Retinal pigment epithelial cell (primary cell): ENCODE measurements around the gene RTCA.

ENCODE experiments used
- DNase-seq: peaks from one replicate; pipeline ENCODE4 v3.0.0-alpha.2; 2010; ENCODE audit warnings: low read depth
- H3K4me3 ChIP-seq: 2 replicates; pipeline ENCODE4 v1.5.1; 2011; ENCODE audit warnings: mild to moderate bottlenecking, low read length, control low read depth, moderate library complexity
- TF ChIP-seq, protein P1 (sequence below): conservative IDR thresholded peaks from 2 replicates; pipeline ENCODE4 v1.5.1; 2011; ENCODE audit warnings: low read depth, low read length, control low read depth, inconsistent platforms

The RTCA gene

DNA sequence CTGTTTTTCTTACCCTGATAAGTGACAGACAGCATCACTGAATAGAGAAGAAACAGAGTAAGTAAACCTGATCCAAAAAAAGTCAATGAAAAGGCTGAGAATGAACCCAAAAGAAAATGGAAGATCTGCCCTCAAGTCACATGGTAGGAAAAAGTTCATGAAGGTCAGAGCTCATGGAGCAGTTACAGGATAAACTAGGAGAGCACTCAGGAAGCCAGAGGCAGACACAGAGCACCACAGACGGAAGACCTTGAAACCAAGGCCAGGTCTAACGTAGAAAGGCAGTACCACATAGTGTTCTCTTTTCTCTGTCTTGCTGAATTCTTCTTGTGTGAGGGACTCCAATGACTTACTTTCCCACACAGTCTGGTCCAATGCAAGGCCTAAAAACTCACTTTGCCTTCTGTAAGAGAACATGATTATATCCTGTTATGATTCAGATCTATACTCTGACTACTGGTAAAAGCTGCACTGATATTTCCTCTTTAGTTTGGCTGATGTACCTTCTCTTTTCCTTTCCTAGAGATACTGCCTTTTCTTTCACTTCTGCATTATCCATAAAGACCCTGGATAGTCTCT is 40.8 kb downstream of the RTCA start:
- TF ChIP-seq, protein P1, sequence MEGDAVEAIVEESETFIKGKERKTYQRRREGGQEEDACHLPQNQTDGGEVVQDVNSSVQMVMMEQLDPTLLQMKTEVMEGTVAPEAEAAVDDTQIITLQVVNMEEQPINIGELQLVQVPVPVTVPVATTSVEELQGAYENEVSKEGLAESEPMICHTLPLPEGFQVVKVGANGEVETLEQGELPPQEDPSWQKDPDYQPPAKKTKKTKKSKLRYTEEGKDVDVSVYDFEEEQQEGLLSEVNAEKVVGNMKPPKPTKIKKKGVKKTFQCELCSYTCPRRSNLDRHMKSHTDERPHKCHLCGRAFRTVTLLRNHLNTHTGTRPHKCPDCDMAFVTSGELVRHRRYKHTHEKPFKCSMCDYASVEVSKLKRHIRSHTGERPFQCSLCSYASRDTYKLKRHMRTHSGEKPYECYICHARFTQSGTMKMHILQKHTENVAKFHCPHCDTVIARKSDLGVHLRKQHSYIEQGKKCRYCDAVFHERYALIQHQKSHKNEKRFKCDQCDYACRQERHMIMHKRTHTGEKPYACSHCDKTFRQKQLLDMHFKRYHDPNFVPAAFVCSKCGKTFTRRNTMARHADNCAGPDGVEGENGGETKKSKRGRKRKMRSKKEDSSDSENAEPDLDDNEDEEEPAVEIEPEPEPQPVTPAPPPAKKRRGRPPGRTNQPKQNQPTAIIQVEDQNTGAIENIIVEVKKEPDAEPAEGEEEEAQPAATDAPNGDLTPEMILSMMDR: no peak
- no peak for DNase-seq

DNA sequence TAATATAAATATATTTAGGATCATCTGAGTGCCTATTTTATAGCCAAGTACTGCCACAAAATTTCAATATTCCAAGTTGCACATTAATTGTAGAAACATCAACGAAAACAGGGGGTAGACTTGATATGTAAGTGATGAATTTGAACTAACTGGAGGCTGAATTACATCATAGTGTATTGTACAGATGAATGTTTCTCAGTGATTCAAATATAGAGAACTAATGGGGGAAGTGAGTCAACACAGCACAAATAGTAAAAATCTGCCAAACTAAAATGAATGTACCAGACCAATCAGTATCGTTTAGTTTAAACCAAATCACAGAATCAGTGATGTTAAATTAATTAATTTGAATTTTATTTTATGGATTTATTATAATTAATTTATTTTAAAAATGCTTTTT is 42.8 kb downstream of the RTCA start:
- DNase-seq: no peak
- TF ChIP-seq, protein P1: no peak
- H3K4me3 ChIP-seq: no peak overlapping the region

More for the DNA sequence above, 40.8 kb downstream of the RTCA start:
- H3K4me3 ChIP-seq: no peak overlapping the region

DNA sequence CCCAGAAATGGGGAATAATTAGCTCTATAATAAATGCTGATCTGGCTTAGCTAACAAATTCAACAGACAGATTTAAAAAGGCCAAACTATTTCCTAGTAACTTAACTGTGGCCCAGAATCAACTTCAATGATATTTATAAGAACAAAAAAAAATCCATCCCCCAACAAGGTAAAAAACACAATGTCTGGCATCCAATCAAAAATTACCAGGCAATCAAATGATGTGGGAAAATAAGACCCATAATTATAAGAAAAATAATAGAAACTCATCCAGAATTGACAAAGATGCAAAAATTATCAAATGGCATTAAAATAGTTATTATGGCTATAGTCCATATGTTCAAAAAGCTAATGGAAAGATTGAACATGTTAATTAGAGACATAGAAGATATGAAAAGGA is 43.8 kb downstream of the RTCA start:
- no peak overlapping the region for H3K4me3 ChIP-seq
- TF ChIP-seq, protein P1: no peak
- DNase-seq: no peak

DNA sequence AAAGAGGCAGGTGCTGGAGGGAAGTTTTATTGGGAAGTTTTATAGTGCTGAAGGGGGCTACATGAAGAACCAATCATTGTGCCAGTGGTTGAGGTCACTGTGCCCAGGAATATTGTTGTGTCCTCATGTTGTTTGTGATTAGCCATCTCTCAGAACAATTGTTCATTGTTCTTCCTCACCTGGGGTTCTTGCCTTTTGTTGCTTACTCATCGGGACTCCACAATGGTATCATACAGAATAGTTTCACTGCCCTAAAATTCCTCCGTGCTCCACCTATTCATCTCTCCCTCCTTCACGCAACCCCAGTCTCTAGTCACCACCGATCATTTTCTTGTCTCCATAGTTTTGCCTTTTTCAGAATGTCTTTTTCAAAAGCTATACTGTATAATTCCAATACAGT is 47.4 kb downstream of the RTCA start:
- H3K4me3 ChIP-seq: no peak overlapping the region
- no peak for DNase-seq
- TF ChIP-seq, protein P1: no peak

DNA sequence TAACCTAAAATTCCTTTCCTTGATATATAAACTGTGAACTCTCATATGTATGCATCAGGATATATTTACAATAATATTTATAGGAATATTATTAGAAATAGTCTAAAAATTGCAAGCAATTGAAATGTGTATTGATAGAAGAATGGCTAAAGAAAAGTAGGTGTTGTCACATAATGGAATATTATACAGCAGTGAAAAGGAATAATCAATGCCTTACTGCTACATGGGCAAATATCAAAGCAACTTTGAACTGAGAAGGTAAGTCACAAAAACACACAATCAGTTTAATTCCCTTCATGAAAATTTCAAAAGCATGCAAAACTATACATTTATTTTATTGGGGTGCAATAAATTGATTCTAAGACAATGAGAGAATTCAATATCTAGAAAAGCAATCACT is 50.6 kb downstream of the RTCA start:
- TF ChIP-seq, protein P1: no peak
- no peak overlapping the region for H3K4me3 ChIP-seq
- DNase-seq: no peak

DNA sequence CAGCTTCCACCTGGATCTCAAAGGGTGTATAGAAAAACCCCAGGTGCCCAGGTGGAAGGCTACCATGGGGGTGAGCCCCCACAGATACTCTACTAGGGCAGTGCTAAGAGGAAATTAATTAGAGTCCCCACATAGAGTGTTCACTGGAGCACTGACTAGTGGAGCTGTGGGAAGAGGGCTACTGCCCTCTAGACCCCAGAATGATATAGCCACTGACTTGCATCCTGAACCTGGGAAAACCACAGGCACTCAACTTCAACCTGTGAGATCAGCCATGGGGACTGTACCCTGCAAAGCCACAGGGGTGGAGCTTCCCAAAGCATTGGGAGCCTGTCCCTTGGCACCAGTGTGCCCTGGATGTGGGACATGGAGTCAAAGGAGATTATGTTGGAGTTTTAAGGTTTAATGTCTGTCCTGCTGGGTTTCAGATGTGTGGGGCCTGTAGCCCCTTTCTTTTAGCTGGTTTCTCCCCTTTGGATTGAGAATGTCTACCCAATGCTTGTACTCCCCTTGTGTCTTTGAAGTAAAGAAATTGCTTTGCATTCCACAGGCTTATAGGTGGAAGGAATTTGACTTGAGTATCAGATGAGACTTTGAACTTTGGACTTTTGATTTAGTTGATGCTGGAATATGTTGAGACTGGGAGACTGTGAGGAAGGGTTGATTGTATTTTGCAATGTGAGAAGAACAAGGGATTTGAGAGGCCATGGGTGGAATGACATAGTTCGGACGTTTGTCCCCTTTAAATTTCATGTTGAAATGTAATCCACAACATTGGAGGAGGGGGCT is 54.5 kb downstream of the RTCA start:
- H3K4me3 ChIP-seq: no peak overlapping the region
- TF ChIP-seq, protein P1: no peak
- no peak for DNase-seq

DNA sequence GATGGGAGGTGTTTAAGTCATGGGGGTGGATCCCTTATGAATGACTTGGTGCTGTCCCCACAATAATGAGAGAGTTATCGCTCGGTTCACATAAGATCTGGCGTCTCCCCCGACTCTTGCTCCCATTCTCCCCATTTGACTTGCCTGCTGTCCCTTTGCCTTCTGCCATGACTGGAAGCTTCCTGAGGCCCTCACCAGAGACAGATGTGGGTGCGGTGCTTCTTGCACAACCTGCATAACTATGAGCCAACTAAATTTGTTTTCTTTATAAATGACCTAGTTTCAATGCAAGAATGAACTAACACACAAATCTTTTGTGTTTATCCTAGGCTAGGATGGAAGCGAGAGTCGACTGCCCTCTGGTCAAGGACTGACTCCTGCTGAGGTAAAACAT is 55.1 kb downstream of the RTCA start:
- H3K4me3 ChIP-seq: no peak overlapping the region
- DNase-seq: no peak
- TF ChIP-seq, protein P1: no peak
